Measurements from ENCODE around the gene N4BP2.

- TF ChIP-seq CTCF (IDR thresholded peaks at IDR 0.05; ENCODE audit: poor library complexity): no peak
- no peak for TF ChIP-seq EZH2 (IDR thresholded peaks at IDR 0.05; ENCODE audit: borderline replicate concordance)
These were observed 15.7 kb upstream of the N4BP2 start for GRCh38 chr4:40040908-40041307.

Data from hepatocyte (in vitro differentiated cells).